Kidney (tissue), 14 donors: ENCODE results near the gene ARL4D. TPM values are rescaled to one million over a fixed set of nuclear protein-coding genes. Genes with fewer than 3 reads are reported as not detected.

Experiments
- DNase-seq, 5 donors: peaks; one replicate each; pipeline ENCODE4 v3.0.0-alpha.2; 2013 to 2020
- FAIRE-seq: peaks from 2 replicates; lab custom pipeline; 2012; peaks lifted over from hg19 to GRCh38; lab: Jason Lieb, UNC
- H3K27ac ChIP-seq, 2 donors: one replicate each; pipeline ENCODE4 v1.7.0; 2013; ENCODE audit warnings: low read depth in 2 of 2, low read length in 2 of 2, inconsistent platforms in 1 of 2
- H3K27me3 ChIP-seq: one replicate; pipeline ENCODE4 v1.7.1; 2013; ENCODE audit warnings: low read length, inconsistent platforms; ENCODE audit not compliant: control insufficient read depth, insufficient read depth
- H3K36me3 ChIP-seq, 3 donors: one replicate each; pipeline versions ENCODE4 v1.7.0 to v1.7.1; 2013; ENCODE audit warnings: low read length in 3 of 3, control low read depth in 1 of 3, inconsistent platforms in 1 of 3; ENCODE audit not compliant: insufficient read depth in 3 of 3, control insufficient read depth in 2 of 3
- H3K4me1 ChIP-seq, 3 donors: one replicate each; pipeline versions ENCODE4 v1.7.0 to v1.7.1; 2013; ENCODE audit warnings: low read length in 3 of 3, inconsistent platforms in 1 of 3, low read depth in 1 of 3; ENCODE audit not compliant: control insufficient read depth in 2 of 3, insufficient read depth in 2 of 3
- H3K4me3 ChIP-seq, 3 donors: one replicate each; pipeline versions ENCODE4 v1.7.0 to v1.8.1; 2013; ENCODE audit warnings: low read length in 3 of 3, control low read depth in 1 of 3, inconsistent platforms in 1 of 3
- H3K9ac ChIP-seq, 3 donors: one replicate each; pipeline versions ENCODE4 v1.7.0 to v1.7.1; 2013; ENCODE audit warnings: low read length in 3 of 3, control low read depth in 1 of 3, inconsistent platforms in 1 of 3
- H3K9me3 ChIP-seq, 3 donors: one replicate each; pipeline versions ENCODE4 v1.7.0 to v1.7.1; 2013; ENCODE audit warnings: low read length in 3 of 3, control low read depth in 1 of 3, inconsistent platforms in 1 of 3; ENCODE audit not compliant: control insufficient read depth in 2 of 3, insufficient read depth in 1 of 3
- CTCF ChIP-seq: IDR thresholded peaks from 3 replicates; pipeline ENCODE4 v1.5.1; 2012; ENCODE audit warnings: mild to moderate bottlenecking, moderate library complexity, borderline replicate concordance; ENCODE audit not compliant: insufficient read depth; ENCODE audit errors: extremely low read depth
- intact Hi-C: fragments of 100-400 bp; cut with DNase I; formaldehyde crosslinking; loops from one replicate; pipeline ENCODE4 v1.11.1; 2022
- polyA plus RNA-seq: library from polyadenylated mRNA; stranded (reverse); fragments of 350-450 nt; fragmentation: Illumina TruSeq; extraction: RNeasy Lipid Tissue Mini Kit (QIAGEN cat#74804); gene quantifications from one replicate; pipeline ENCODE4 v1.2.3, GENCODE V29; 2014; ENCODE audit warnings: low read depth, low replicate concordance; ENCODE audit not compliant: insufficient read depth
- total RNA-seq: library from RNA; stranded (reverse); fragmentation: NEBNext Ultra II Directional; extraction: Animal tissue kit (Norgen Biotek cat#: 25700); gene quantifications from one replicate; pipeline ENCODE4 v1.2.1, GENCODE V29; 2021
- donor health status: control.
- donor health status: control.
- donor health status: control.
- donor health status: control.
- donor health status: control.
- donor health status: DM: yes; HTN: yes; CAD: no.
- donor health status: Normal renal cell carcinoma (clear cell type).

ARL4D gene
- total and polyA plus RNA-seq, 2 donors from 2014 or later, result 48.8 to 81.2 TPM

DNA sequence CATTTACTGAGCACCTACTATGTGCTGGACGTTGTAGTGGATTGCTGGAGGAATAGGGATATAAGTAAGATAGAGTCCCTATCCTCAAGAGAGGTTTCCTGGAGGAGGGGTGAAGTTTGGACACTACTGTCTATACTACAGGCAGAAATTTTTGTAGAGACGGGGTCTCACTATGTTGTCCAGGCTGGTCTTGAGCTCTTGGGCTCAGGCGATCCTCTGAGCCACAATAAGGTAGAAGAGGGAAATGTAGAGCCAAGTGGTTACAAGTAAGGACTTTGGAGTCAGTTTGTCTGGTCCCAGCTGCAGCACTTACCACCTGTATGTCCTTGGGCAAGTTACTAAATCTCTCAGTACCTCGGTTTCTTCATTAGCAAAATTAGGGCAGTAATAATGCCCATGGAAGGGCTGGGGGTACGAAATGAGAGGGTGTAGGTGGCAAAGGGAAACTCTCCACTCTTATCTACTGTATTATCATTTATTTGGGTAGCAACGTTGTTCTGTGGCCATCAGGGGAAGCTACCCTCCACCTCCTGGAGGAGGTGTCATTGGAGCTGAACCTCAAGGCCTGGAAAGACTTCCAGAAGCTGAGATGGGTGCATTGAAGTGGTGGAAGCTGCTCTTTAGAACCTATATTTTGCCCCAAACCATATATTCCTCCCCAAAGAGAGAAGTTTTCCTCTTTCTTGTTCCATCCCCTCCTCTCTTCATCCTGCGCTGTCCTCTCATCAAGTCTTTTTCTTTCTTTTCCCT, 50.1 kb downstream of the ARL4D start:
- H3K27me3 ChIP-seq, result no peaks in the 10 kb centered on the region
- no peak for DNase-seq
- no peak overlapping the region for H3K4me3 ChIP-seq
- no peak for FAIRE-seq
- no peaks in the 10 kb centered on the region for H3K9me3 ChIP-seq
- no peak overlapping the region for H3K9ac ChIP-seq
- peaks cover 7 to 14% (median 11%) of the 10 kb centered on the region in 3 donors for H3K4me1 ChIP-seq
- intact Hi-C loops, result no loop called here
- no peak for TF ChIP-seq CTCF
- H3K27ac ChIP-seq, result peak overlapping the region; percentile 72 to 81
- no peaks in the 10 kb centered on the region for H3K36me3 ChIP-seq

GRCh38 chr17:43449470-43450248, 50.9 kb downstream of the ARL4D start:
- no peak for TF ChIP-seq CTCF
- no peak for FAIRE-seq
- peak overlapping the region; percentile 72 to 86 for H3K27ac ChIP-seq

More at GRCh38 chr17:43449470-43450248, 50.9 kb downstream of the ARL4D start:
- H3K36me3 ChIP-seq, result no peaks in the 10 kb centered on the region
- no peaks in the 10 kb centered on the region for H3K9me3 ChIP-seq
- peak in 4 of 5 donors; percentile 70 to 90 (median 79) for DNase-seq
- no peak overlapping the region for H3K4me3 ChIP-seq
- intact Hi-C loops, result no loop called here
- H3K27me3 ChIP-seq, result no peaks in the 10 kb centered on the region
- peak overlapping the region in 1 of 3 donors; percentile 46 for H3K9ac ChIP-seq
- H3K4me1 ChIP-seq, result peaks cover 6 to 14% (median 11%) of the 10 kb centered on the region in 3 donors

Other genes starting within 250 kb of the ARL4D start
- 88.9 TPM for gene NBR1, start 227.8 kb upstream of the ARL4D start, total RNA-seq
- gene NBR1, start 227.8 kb upstream of the ARL4D start, polyA plus RNA-seq, result 50.4 TPM
- 18.1 TPM for gene TMEM106A, start 187.1 kb upstream of the ARL4D start, total RNA-seq
- 15.7 TPM for gene TMEM106A, start 187.1 kb upstream of the ARL4D start, polyA plus RNA-seq
- not detected for gene CCDC200, start 170.4 kb upstream of the ARL4D start, total RNA-seq
- gene CCDC200, start 170.4 kb upstream of the ARL4D start, polyA plus RNA-seq, result not detected
- 9,871 TPM for gene RNU2-1, start 165.0 kb upstream of the ARL4D start, total RNA-seq
- not detected for gene RNU2-1, start 165.0 kb upstream of the ARL4D start, polyA plus RNA-seq
- 53.9 TPM for gene DHX8, start 85.0 kb downstream of the ARL4D start, total RNA-seq
- 28.7 TPM for gene DHX8, start 85.0 kb downstream of the ARL4D start, polyA plus RNA-seq
- gene ETV4, start 147.3 kb downstream of the ARL4D start, total RNA-seq, result 6.8 TPM
- gene ETV4, start 147.3 kb downstream of the ARL4D start, polyA plus RNA-seq, result 2.5 TPM